HEK293 (cell line): ENCODE data around the gene LGALS1.
A peak's percentile ranks its signal among the peaks of the same experiment; 100 is the strongest.

Experiments used
- CTCF ChIA-PET: fragments of 350-600 bp; formaldehyde crosslinking; extraction: SDS; loops from one replicate; lab custom pipeline; 2021; ENCODE audit warnings: antibody characterized with exemption; lab: Yijun Ruan, JAX
- POLR2A ChIA-PET: fragments of 300-600 bp; formaldehyde crosslinking; extraction: SDS; loops from one replicate; lab custom pipeline; 2020; ENCODE audit warnings: antibody characterized with exemption, inconsistent platforms; lab: Yijun Ruan, JAX
- H3K27ac ChIP-seq: fragments of 200-500 bp; sonication (Bioruptor generic); 2 replicates; pipeline ENCODE4 v1.5.1; 2014; ENCODE audit warnings: low read depth, low read length, control low read depth, inconsistent platforms; ENCODE audit errors: extremely low read depth
- H3K36me3 ChIP-seq, 2 experiments: fragments of 200-500 bp in 1 of 2; sonication (Bioruptor generic) in 1 of 2; 1 replicate in 1 of 2; 2 replicates in 1 of 2; pipeline ENCODE4 v1.5.1; 2014 to 2017; ENCODE audit warnings: inconsistent platforms in 2 of 2, low read length in 2 of 2; ENCODE audit not compliant: control insufficient read depth in 2 of 2, insufficient read depth in 1 of 2
- H3K4me1 ChIP-seq: fragments of 200-500 bp; sonication (Bioruptor generic); 2 replicates; pipeline ENCODE4 v1.5.1; 2014; ENCODE audit warnings: mild to moderate bottlenecking, low read length, inconsistent platforms; ENCODE audit not compliant: control insufficient read depth, insufficient read depth
- H3K4me3 ChIP-seq: 2 replicates; pipeline ENCODE4 v1.5.1; 2011; ENCODE audit warnings: low read depth, mild to moderate bottlenecking, control low read depth, low read length, moderate library complexity
- H3K9me3 ChIP-seq: fragments of 200-500 bp; sonication (Bioruptor generic); 2 replicates; pipeline ENCODE4 v1.5.1; 2014; ENCODE audit warnings: low read depth, low read length, inconsistent platforms; ENCODE audit not compliant: control insufficient read depth, insufficient read depth
- ATF2 ChIP-seq: fragments of 450-650 bp; formaldehyde crosslinking; IDR thresholded peaks from 2 replicates; pipeline ENCODE4 v1.5.1; 2016; ENCODE audit warnings: missing biosample characterization, missing genetic modification characterization, low read depth
- CTCF ChIP-seq: fragments of 450-650 bp; formaldehyde crosslinking; IDR thresholded peaks from 2 replicates; pipeline ENCODE4 v1.5.1; 2016; ENCODE audit warnings: missing biosample characterization, missing genetic modification characterization
- GLIS2 ChIP-seq: fragments of 450-650 bp; formaldehyde crosslinking; IDR thresholded peaks from 2 replicates; pipeline ENCODE4 v1.5.1; 2016; ENCODE audit warnings: missing biosample characterization, missing genetic modification characterization
- IKZF3 ChIP-seq: fragments of 450-650 bp; IDR thresholded peaks from 2 replicates; pipeline ENCODE4 v1.5.0; 2018; ENCODE audit warnings: missing biosample characterization, mild to moderate bottlenecking, missing genetic modification characterization, moderate library complexity
- INSM2 ChIP-seq: fragments of 450-650 bp; formaldehyde crosslinking; IDR thresholded peaks from 2 replicates; pipeline ENCODE4 v1.5.1; 2016; ENCODE audit warnings: missing biosample characterization, missing genetic modification characterization
- KLF1 ChIP-seq: fragments of 450-650 bp; formaldehyde crosslinking; IDR thresholded peaks from 2 replicates; pipeline ENCODE4 v1.5.1; 2016; ENCODE audit warnings: missing biosample characterization, missing genetic modification characterization
- RBAK ChIP-seq: fragments of 450-650 bp; formaldehyde crosslinking; IDR thresholded peaks from 2 replicates; pipeline ENCODE4 v1.5.1; 2016; ENCODE audit warnings: missing biosample characterization, missing genetic modification characterization
- REPIN1 ChIP-seq: fragments of 450-650 bp; formaldehyde crosslinking; IDR thresholded peaks from 2 replicates; pipeline ENCODE4 v1.5.1; 2017; ENCODE audit warnings: missing biosample characterization, missing genetic modification characterization, low read depth
- SP2 ChIP-seq: fragments of 450-650 bp; formaldehyde crosslinking; IDR thresholded peaks from 2 replicates; pipeline ENCODE4 v1.5.1; 2016; ENCODE audit warnings: missing biosample characterization, missing genetic modification characterization
- WT1 ChIP-seq: fragments of 450-650 bp; formaldehyde crosslinking; IDR thresholded peaks from 2 replicates; pipeline ENCODE4 v1.5.1; 2016; ENCODE audit warnings: missing biosample characterization, missing genetic modification characterization
- ZBTB1 ChIP-seq: fragments of 450-650 bp; formaldehyde crosslinking; IDR thresholded peaks from 2 replicates; pipeline ENCODE4 v1.5.1; 2016; ENCODE audit warnings: missing biosample characterization, missing genetic modification characterization
- ZEB2 ChIP-seq: fragments of 450-650 bp; formaldehyde crosslinking; IDR thresholded peaks from 2 replicates; pipeline ENCODE4 v1.5.1; 2016; ENCODE audit warnings: missing biosample characterization, missing genetic modification characterization
- ZFP69B ChIP-seq: fragments of 450-650 bp; formaldehyde crosslinking; IDR thresholded peaks from 2 replicates; pipeline ENCODE4 v1.5.1; 2016; ENCODE audit warnings: missing biosample characterization, missing genetic modification characterization
- ZIC2 ChIP-seq: fragments of 450-650 bp; formaldehyde crosslinking; IDR thresholded peaks from 2 replicates; pipeline ENCODE4 v1.5.1; 2016; ENCODE audit warnings: missing biosample characterization, missing genetic modification characterization
- ZNF24 ChIP-seq: fragments of 450-650 bp; formaldehyde crosslinking; IDR thresholded peaks from 2 replicates; pipeline ENCODE4 v1.5.1; 2016; ENCODE audit warnings: missing biosample characterization, missing genetic modification characterization
- ZNF274 ChIP-seq, 2 experiments: fragments of 200-500 bp in 1 of 2; fragments of 450-650 bp in 1 of 2; sonication (Bioruptor generic) in 1 of 2; formaldehyde crosslinking in 1 of 2; IDR thresholded peaks; 2 replicates each; pipeline versions ENCODE4 v1.5.1 to v1.6.1; 2014 to 2016; ENCODE audit warnings: borderline replicate concordance in 1 of 2, inconsistent platforms in 1 of 2, low read length in 1 of 2, missing biosample characterization in 1 of 2, missing genetic modification characterization in 1 of 2
- ZNF335 ChIP-seq: fragments of 450-650 bp; formaldehyde crosslinking; conservative IDR thresholded peaks from 2 replicates; pipeline ENCODE4 v1.5.1; 2016; ENCODE audit warnings: missing biosample characterization, missing genetic modification characterization
- ZNF449 ChIP-seq: fragments of 450-650 bp; formaldehyde crosslinking; IDR thresholded peaks from 2 replicates; pipeline ENCODE4 v1.5.1; 2017; ENCODE audit warnings: missing biosample characterization, mild to moderate bottlenecking, missing genetic modification characterization, moderate library complexity
- ZNF561 ChIP-seq: fragments of 450-650 bp; IDR thresholded peaks from 2 replicates; pipeline ENCODE4 v1.5.1; 2018; ENCODE audit warnings: missing biosample characterization, missing genetic modification characterization, borderline replicate concordance
- ZNF585B ChIP-seq: fragments of 450-650 bp; formaldehyde crosslinking; IDR thresholded peaks from 2 replicates; pipeline ENCODE4 v1.5.1; 2016; ENCODE audit warnings: missing biosample characterization, missing genetic modification characterization
- ZNF624 ChIP-seq: fragments of 450-650 bp; formaldehyde crosslinking; IDR thresholded peaks from 2 replicates; pipeline ENCODE4 v1.5.1; 2017; ENCODE audit warnings: missing biosample characterization, missing genetic modification characterization
- ZNF639 ChIP-seq: fragments of 450-650 bp; formaldehyde crosslinking; IDR thresholded peaks from 2 replicates; pipeline ENCODE4 v1.5.1; 2016; ENCODE audit warnings: missing biosample characterization, missing genetic modification characterization
- ZNF692 ChIP-seq: fragments of 450-650 bp; formaldehyde crosslinking; IDR thresholded peaks from 2 replicates; pipeline ENCODE4 v1.5.1; 2016; ENCODE audit warnings: missing biosample characterization, missing genetic modification characterization
- ZNF76 ChIP-seq: fragments of 450-650 bp; formaldehyde crosslinking; IDR thresholded peaks from 2 replicates; pipeline ENCODE4; 2016; ENCODE audit warnings: low read depth, missing biosample characterization, missing genetic modification characterization, borderline replicate concordance
- ZNF843 ChIP-seq: fragments of 450-650 bp; formaldehyde crosslinking; IDR thresholded peaks from 2 replicates; pipeline ENCODE4 v1.5.1; 2016; ENCODE audit warnings: missing biosample characterization, missing genetic modification characterization
- ZSCAN4 ChIP-seq: fragments of 450-650 bp; formaldehyde crosslinking; IDR thresholded peaks from 2 replicates; pipeline ENCODE4 v1.5.1; 2017; ENCODE audit warnings: missing biosample characterization, missing genetic modification characterization

The LGALS1 gene

GRCh38 chr22:37661160-37661924 is 14.1 kb upstream of the LGALS1 start:
- Histone ChIP-seq H3K27ac (peak overlapping the region; percentile 40), H3K4me1 (peaks cover 12% of the 10 kb centered on the region), H3K9me3 (no peaks in the 10 kb centered on the region), H3K4me3 (peak overlapping the region; percentile 14), H3K36me3 (peaks cover 3 to 26% of the 10 kb centered on the region in 2 experiments; a peak in 2 of 3 replicates)
- ChIA-PET CTCF (interaction anchor here (0.6 to 7.0 kb wide), 11 partner anchors 9 to 1206 kb away, joined by 3 to 138 read pairs (median 4); partner anchors contain the start of gene LGALS1), POLR2A (interaction anchor here (0.6 to 6.5 kb wide), 14 partner anchors 10 to 462 kb away, joined by 3 to 85 read pairs (median 6); partner anchors contain the start of genes GCAT, GGA1, LGALS1 and NOL12)
- peak; percentile 64; the same call in 1 of the 2 replicates for TF ChIP-seq ZNF692 (tag by site-specific recombination)
- TF ChIP-seq ZNF449 (tag by site-specific recombination): no peak
- peak; percentile 40 for TF ChIP-seq ZSCAN4 (tag by site-specific recombination)
- no peak for TF ChIP-seq ZNF843 (tag by site-specific recombination)
- TF ChIP-seq ZNF585B (tag by site-specific recombination): no peak
- TF ChIP-seq WT1 (tag by site-specific recombination): peak; percentile 85
- no peak for TF ChIP-seq RBAK (tag by site-specific recombination)
- peak; percentile 77 for TF ChIP-seq ZNF561
- no peak for TF ChIP-seq ZFP69B
- TF ChIP-seq IKZF3 (tag by site-specific recombination): peak; percentile 88
- TF ChIP-seq ZIC2 (tag by site-specific recombination): peak; percentile 97
- TF ChIP-seq KLF1 (tag by site-specific recombination): peak; percentile 50; the same call in 1 of the 2 replicates
- TF ChIP-seq ZNF274 (IDR thresholded peaks at IDR 0.05; ENCODE audit: low read length): no peak
- TF ChIP-seq ZNF274 (tag by site-specific recombination; IDR thresholded peaks at IDR 0.05; ENCODE audit: borderline replicate concordance): no peak
- no peak for TF ChIP-seq ZNF624 (tag by site-specific recombination)
- 0 out of 2 replicates have a peak, but pooled peaks have one; percentile 25 for TF ChIP-seq ZNF639 (tag by site-specific recombination)
- no peak for TF ChIP-seq ZBTB1 (tag by site-specific recombination)
- TF ChIP-seq CTCF (tag by site-specific recombination): peak; percentile 55
- peak; percentile 69; the same call in 1 of the 2 replicates for TF ChIP-seq ZNF76 (tag by site-specific recombination)
- peak; percentile 91 for TF ChIP-seq ZEB2 (tag by site-specific recombination)
- TF ChIP-seq GLIS2: peak; percentile 77
- peak; percentile 99 for TF ChIP-seq ATF2 (tag by site-specific recombination)
- TF ChIP-seq ZNF24 (tag by site-specific recombination): 0 out of 2 replicates have a peak, but pooled peaks have one; percentile 32
- TF ChIP-seq REPIN1: 0 out of 2 replicates have a peak, but pooled peaks have one; percentile 71
- TF ChIP-seq ZNF335 (tag by site-specific recombination): peak; percentile 48
- 0 out of 2 replicates have a peak, but pooled peaks have one; percentile 69 for TF ChIP-seq INSM2 (tag by site-specific recombination)
- peak; percentile 32 for TF ChIP-seq SP2
